Bronchial epithelial cell (primary cell): ENCODE data around the gene ATRIP. TPM values are rescaled to one million over a fixed set of nuclear protein-coding genes. Genes with fewer than 3 reads are reported as not detected.
"Not testable (repeated sequence)": the region's sequence is repeated elsewhere in the genome, so short reads cannot be mapped to it uniquely, and the experiment has no call there.

Source experiments
- DNase-seq: peaks from one replicate; pipeline ENCODE4 v3.0.0-alpha.2; 2010; ENCODE audit warnings: low read depth
- FAIRE-seq: peaks from 2 replicates; lab custom pipeline; 2011; peaks lifted over from hg19 to GRCh38; lab: Jason Lieb, UNC
- H3K27me3 ChIP-seq: 2 replicates; pipeline ENCODE4 v1.5.1; 2011; ENCODE audit warnings: low read length; ENCODE audit not compliant: control insufficient read depth, insufficient read depth
- H3K36me3 ChIP-seq: 2 replicates; pipeline ENCODE4 v1.5.1; 2011; ENCODE audit warnings: low read length; ENCODE audit not compliant: control insufficient read depth, insufficient read depth
- H3K4me3 ChIP-seq: 2 replicates; pipeline ENCODE4 v1.5.1; 2011; ENCODE audit warnings: mild to moderate bottlenecking, low read depth, low read length, control low read depth
- CTCF ChIP-seq: IDR thresholded peaks from 2 replicates; pipeline ENCODE4 v1.5.1; 2011; ENCODE audit warnings: mild to moderate bottlenecking, moderate library complexity, low read length, control low read depth, inconsistent platforms; ENCODE audit not compliant: insufficient read depth, severe bottlenecking
- total RNA-seq: library from RNA; depleted of rRNA; stranded (reverse); fragments of >200 nt; gene quantifications from 2 replicates; pipeline ENCODE4 v1.2.1, GENCODE V29; 2014

Gene ATRIP
- total RNA-seq, 1 donor from 2014 or later: 5.5 TPM

GRCh38 chr3:48469046-48469915 lies 22.7 kb downstream of the ATRIP start:
- H3K4me3 ChIP-seq: no peak overlapping the region
- peaks cover 19% of the 10 kb centered on the region for H3K36me3 ChIP-seq
- H3K27me3 ChIP-seq: no peaks in the 10 kb centered on the region
- no peak for TF ChIP-seq CTCF
- no peak for FAIRE-seq
- DNase-seq: no peak

GRCh38 chr3:48470286-48470685 lies 23.7 kb downstream of the ATRIP start:
- no peak for FAIRE-seq
- peaks cover 13% of the 10 kb centered on the region for H3K36me3 ChIP-seq
- H3K4me3 ChIP-seq: no peak overlapping the region
- no peak for DNase-seq
- TF ChIP-seq CTCF: no peak
- H3K27me3 ChIP-seq: no peaks in the 10 kb centered on the region

- peak; percentile 18 for FAIRE-seq
- H3K4me3 ChIP-seq: peak overlapping the region; percentile 55
- DNase-seq: no peak
- H3K27me3 ChIP-seq: no peaks in the 10 kb centered on the region
- H3K36me3 ChIP-seq: peaks cover 14% of the 10 kb centered on the region
- TF ChIP-seq CTCF: no peak
Measured at GRCh38 chr3:48472673-48472922, 26.1 kb downstream of the ATRIP start.

- peak; percentile 45 for TF ChIP-seq CTCF
- peaks cover 14% of the 10 kb centered on the region for H3K36me3 ChIP-seq
- DNase-seq: peak; percentile 78
- peak overlapping the region; percentile 55 for H3K4me3 ChIP-seq
- no peak for FAIRE-seq
- H3K27me3 ChIP-seq: no peaks in the 10 kb centered on the region
Measured at GRCh38 chr3:48472923-48473616, 26.5 kb downstream of the ATRIP start.

- peaks cover 14% of the 10 kb centered on the region for H3K36me3 ChIP-seq
- FAIRE-seq (no peak), DNase-seq (no peak)
- H3K27me3 ChIP-seq: no peaks in the 10 kb centered on the region
- no peak overlapping the region for H3K4me3 ChIP-seq
- TF ChIP-seq CTCF: no peak
Measured at GRCh38 chr3:48473617-48473952, 27.0 kb downstream of the ATRIP start.

GRCh38 chr3:48474031-48474430 lies 27.5 kb downstream of the ATRIP start:
- FAIRE-seq: not testable (repeated sequence)

More at GRCh38 chr3:48474031-48474430, 27.5 kb downstream of the ATRIP start:
- not testable (repeated sequence) for H3K27me3 ChIP-seq, DNase-seq, H3K4me3 ChIP-seq
- H3K36me3 ChIP-seq: peaks cover 13% of the 10 kb centered on the region
